GM12878 (cell line): Measurements from ENCODE around the gene AKR1C4. TPM values are rescaled to one million over a fixed set of nuclear protein-coding genes. Genes with fewer than 3 reads are reported as not detected.

Source experiments
- ATAC-seq: fragments of 200-7000 bp; cut with Tn5 transposase; 3 replicates; pipeline ENCODE4 v1.9.1; 2020; ENCODE audit warnings: mild to moderate bottlenecking, moderate library complexity
- BruUV-seq: library from RNA; stranded (reverse); fragments of 400-500 nt; replicated peaks from 2 replicates; lab custom pipeline; 2021; lab: Mats Ljungman, UMichigan
- CTCF ChIA-PET: fragments of 300-600 bp; sonication (Branson Sonifier 250); formaldehyde crosslinking; extraction: SDS; loops from one replicate; lab custom pipeline; 2021; ENCODE audit warnings: inconsistent platforms; lab: Yijun Ruan, JAX
- POLR2A ChIA-PET: fragments of 350-600 bp; formaldehyde crosslinking; extraction: SDS; loops from one replicate; lab custom pipeline; 2021; ENCODE audit warnings: inconsistent platforms; lab: Charles Lee
- RAD21 ChIA-PET: fragments of 300-600 bp; sonication (Branson Sonifier 250); formaldehyde crosslinking; loops from one replicate; lab custom pipeline; 2023; ENCODE audit warnings: antibody characterized with exemption; ENCODE audit not compliant: unreplicated experiment; lab: Charles Lee
- SMC1A ChIA-PET: fragments of 300-600 bp; sonication (Branson Sonifier 250); formaldehyde crosslinking; loops from one replicate; lab custom pipeline; 2023; ENCODE audit not compliant: unreplicated experiment, uncharacterized antibody; lab: Charles Lee
- DNase-seq: peaks from one replicate; pipeline ENCODE4 v3.0.0-alpha.2; 2011; ENCODE audit warnings: low read depth, low spot score
- FAIRE-seq: peaks from 3 replicates; lab custom pipeline; 2011; peaks lifted over from hg19 to GRCh38; lab: Jason Lieb, UNC
- H2AFZ ChIP-seq: 2 replicates; pipeline ENCODE4 v1.6.0; 2011; ENCODE audit warnings: low read depth, low read length, control low read depth; ENCODE audit not compliant: control insufficient read depth
- H3K27ac ChIP-seq: 2 replicates; pipeline ENCODE4 v1.5.1; 2011; ENCODE audit warnings: control low read depth; ENCODE audit not compliant: control insufficient read depth, insufficient read depth
- H3K27me3 ChIP-seq, 2 experiments: replicated peaks in 1 of 2; 2 replicates each; pipeline versions ENCODE4 v1.6.0 to v1.6.1; 2011; ENCODE audit warnings: low read length in 1 of 2; ENCODE audit not compliant: control insufficient read depth in 2 of 2, insufficient read depth in 2 of 2
- H3K36me3 ChIP-seq, 2 experiments: 2 replicates each; pipeline ENCODE4 v1.5.1; 2011; ENCODE audit warnings: low read length in 1 of 2; ENCODE audit not compliant: control insufficient read depth in 2 of 2, insufficient read depth in 2 of 2
- H3K4me1 ChIP-seq: 2 replicates; pipeline ENCODE4 v1.6.1; 2011; ENCODE audit warnings: mild to moderate bottlenecking, low read length, moderate library complexity, mixed read lengths; ENCODE audit not compliant: control insufficient read depth, insufficient read depth
- H3K4me2 ChIP-seq: 2 replicates; pipeline ENCODE4 v1.6.0; 2011; ENCODE audit warnings: control low read depth; ENCODE audit not compliant: control insufficient read depth, insufficient read depth
- H3K4me3 ChIP-seq: fragments of 200-600 bp; sonication (generic); 2 replicates; pipeline ENCODE4 v1.5.1; 2016
- H3K79me2 ChIP-seq: 2 replicates; pipeline ENCODE4 v1.6.0; 2011; ENCODE audit warnings: low read length; ENCODE audit not compliant: control insufficient read depth, insufficient read depth
- H3K9ac ChIP-seq: 2 replicates; pipeline ENCODE4 v1.8.0; 2011; ENCODE audit warnings: low read length, control low read depth, mixed read lengths; ENCODE audit not compliant: control insufficient read depth, insufficient read depth
- H3K9me3 ChIP-seq: replicated peaks from 3 replicates; pipeline ENCODE4 v1.5.1; 2011; ENCODE audit warnings: mild to moderate bottlenecking, low read length; ENCODE audit not compliant: control insufficient read depth, insufficient read depth
- H4K20me1 ChIP-seq: 2 replicates; pipeline ENCODE4 v1.6.0; 2011; ENCODE audit not compliant: control insufficient read depth, insufficient read depth
- FOXM1 ChIP-seq: IDR thresholded peaks from 2 replicates; pipeline ENCODE4 v1.6.1; 2012; ENCODE audit warnings: low read depth, mild to moderate bottlenecking, inconsistent platforms, low read length, moderate library complexity
- MYB ChIP-seq: fragments of 150-350 bp; IDR thresholded peaks from 2 replicates; pipeline ENCODE4 v1.6.1; 2014; ENCODE audit warnings: mild to moderate bottlenecking, low read depth, low read length, borderline replicate concordance
- NRF1 ChIP-seq: conservative IDR thresholded peaks from 2 replicates; pipeline ENCODE4 v1.6.1; 2011; ENCODE audit warnings: mild to moderate bottlenecking, low read depth, low read length, improper control_type of control experiment
- RFX5 ChIP-seq: IDR thresholded peaks from 2 replicates; pipeline ENCODE4 v1.6.1; 2011; ENCODE audit warnings: low read depth, low read length, improper control_type of control experiment
- SPI1 ChIP-seq: IDR thresholded peaks from 2 replicates; pipeline ENCODE4 v1.6.1; 2011; ENCODE audit warnings: low read depth, mild to moderate bottlenecking, low read length, moderate library complexity, borderline replicate concordance; ENCODE audit not compliant: insufficient read depth
- SRF ChIP-seq, 2 experiments: IDR thresholded peaks; 2 replicates each; pipeline ENCODE4 v1.6.1; 2011; ENCODE audit warnings: low read depth in 2 of 2, low read length in 2 of 2, mild to moderate bottlenecking in 1 of 2, moderate library complexity in 1 of 2
- STAT1 ChIP-seq: fragments of 450-650 bp; conservative IDR thresholded peaks from 2 replicates; pipeline ENCODE4 v1.6.1; 2014; ENCODE audit warnings: antibody characterized with exemption, mild to moderate bottlenecking
- ZBED1 ChIP-seq: IDR thresholded peaks from 2 replicates; pipeline ENCODE4 v1.6.1; 2016; ENCODE audit warnings: borderline replicate concordance
- ZNF207 ChIP-seq: fragments of 450-650 bp; IDR thresholded peaks from 2 replicates; pipeline ENCODE4 v1.6.1; 2014; ENCODE audit warnings: antibody characterized with exemption, mild to moderate bottlenecking, borderline replicate concordance
- WGBS: methylation state at CpG from one replicate; pipeline ENCODE4 v1.1.6; 2016; ENCODE audit warnings: low lambda C conversion rate; ENCODE audit not compliant: insufficient replicate concordance, insufficient coverage; ENCODE audit errors: missing lambda C conversion rate; 5-methylcytosine and 5-hydroxymethylcytosine counted together
- in situ Hi-C: fragments of 300-500 bp; cut with MboI; formaldehyde crosslinking; loops from 9 replicates; pipeline ENCODE4 v1.14.3; 2018; ENCODE audit warnings: mixed read lengths
- intact Hi-C: fragments of 100-400 bp; cut with micrococcal nuclease; formaldehyde crosslinking; loops from one replicate; pipeline ENCODE4 v1.14.2; 2022; ENCODE audit not compliant: unreplicated experiment
- polyA plus RNA-seq, 11 experiments: library from polyadenylated mRNA; depleted of rRNA in 4 of 11; unstranded in 6 of 11; stranded (reverse) in 5 of 11; fragments of >200 nt; fragmentation: Nextera tagmentation in 4 of 11; fragmentation: Illumina TruSeq in 1 of 11; extraction: Ambion mirVana in 4 of 11; extraction: Trizol in 1 of 11; gene quantifications; 1 replicate in 1 of 11; 2 replicates in 10 of 11; pipeline versions ENCODE4 v1.2.1 to v1.2.3, GENCODE V29; 2011 to 2016; ENCODE audit warnings: inconsistent platforms in 2 of 11, missing spikeins in 2 of 11, low read depth in 1 of 11
- total RNA-seq, 4 experiments: library from RNA; depleted of rRNA in 3 of 4; stranded (reverse); fragments of >200 nt in 3 of 4; fragmentation: Illumina TruSeq in 1 of 4; extraction: Trizol in 1 of 4; gene quantifications; 2 replicates each; pipeline versions ENCODE4 v1.2.1 to v1.2.3, GENCODE V29; 2013 to 2021
- TF ChIP-seq, protein P1 (sequence below): IDR thresholded peaks from 2 replicates; pipeline ENCODE4 v1.6.1; 2011; ENCODE audit warnings: low read depth, low read length, improper control_type of control experiment, borderline replicate concordance
- TF ChIP-seq, protein P2 (sequence below): fragments of 450-650 bp; formaldehyde crosslinking; IDR thresholded peaks from 2 replicates; pipeline ENCODE4 v1.4.0; 2022; ENCODE audit warnings: mild to moderate bottlenecking, moderate library complexity
- TF ChIP-seq, protein P3 (sequence below): fragments of 450-650 bp; IDR thresholded peaks from 2 replicates; pipeline ENCODE4 v1.6.1; 2017; ENCODE audit warnings: antibody characterized with exemption, mild to moderate bottlenecking, moderate library complexity

AKR1C4 gene
- total and polyA plus RNA-seq, 10 of the 15 experiments (the other 5 are each of a cell fraction or from before 2014, with no cell fraction given): 0.20 TPM; not detected in 9

DNA sequence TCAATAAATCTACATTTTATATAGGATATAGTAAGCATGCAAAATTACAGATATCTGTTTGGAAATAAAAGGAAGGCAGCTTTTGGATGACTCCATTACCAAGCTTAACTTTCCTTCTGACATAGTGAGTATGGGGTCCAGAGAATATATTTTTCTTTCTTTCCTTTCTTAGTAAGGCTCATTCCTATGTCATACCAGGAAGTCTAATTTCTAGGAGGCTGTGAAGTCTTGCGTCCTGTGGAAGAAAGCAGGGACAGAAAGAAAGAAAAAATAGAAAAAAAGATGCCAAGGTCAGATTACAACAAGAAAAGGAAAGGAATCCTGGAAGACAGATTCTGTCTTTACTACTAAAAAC, 48.0 kb upstream of the AKR1C4 start:
- no peak for TF ChIP-seq ZNF207
- no peak for TF ChIP-seq SPI1
- TF ChIP-seq MYB: no peak
- TF ChIP-seq SRF (IDR thresholded peaks at IDR 0.05; ENCODE audit: low read depth in 2 of 2, low read length in 2 of 2): no peak
- TF ChIP-seq, protein P1, sequence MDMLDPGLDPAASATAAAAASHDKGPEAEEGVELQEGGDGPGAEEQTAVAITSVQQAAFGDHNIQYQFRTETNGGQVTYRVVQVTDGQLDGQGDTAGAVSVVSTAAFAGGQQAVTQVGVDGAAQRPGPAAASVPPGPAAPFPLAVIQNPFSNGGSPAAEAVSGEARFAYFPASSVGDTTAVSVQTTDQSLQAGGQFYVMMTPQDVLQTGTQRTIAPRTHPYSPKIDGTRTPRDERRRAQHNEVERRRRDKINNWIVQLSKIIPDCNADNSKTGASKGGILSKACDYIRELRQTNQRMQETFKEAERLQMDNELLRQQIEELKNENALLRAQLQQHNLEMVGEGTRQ: no peak
- no peak for TF ChIP-seq RFX5
- no peak for TF ChIP-seq NRF1
- no peaks in the 10 kb centered on the region for H3K36me3 ChIP-seq
- RAD21 ChIA-PET: no interaction called here
- no peaks in the 10 kb centered on the region for H3K4me1 ChIP-seq
- in situ Hi-C loops (no loop called here), intact Hi-C loops (no loop called here)
- POLR2A ChIA-PET: no interaction called here
- CTCF ChIA-PET: no interaction called here
- no peak overlapping the region for H3K4me2 ChIP-seq
- no peaks in the 10 kb centered on the region for H4K20me1 ChIP-seq
- H3K27me3 ChIP-seq: no peaks in the 10 kb centered on the region
- ATAC-seq (no peak), DNase-seq (no peak), FAIRE-seq (no peak)
- BruUV-seq: no TSS peak
- no peak overlapping the region for H3K4me3 ChIP-seq
- no peaks in the 10 kb centered on the region for H3K9me3 ChIP-seq
- 0% methylated on average over 1 of the region's 1 CpG for WGBS
- H2AFZ ChIP-seq: no peak overlapping the region
- H3K27ac ChIP-seq: no peak overlapping the region
- H3K79me2 ChIP-seq: no peaks in the 10 kb centered on the region
- H3K9ac ChIP-seq: no peak overlapping the region
- SMC1A ChIA-PET: no interaction called here

DNA sequence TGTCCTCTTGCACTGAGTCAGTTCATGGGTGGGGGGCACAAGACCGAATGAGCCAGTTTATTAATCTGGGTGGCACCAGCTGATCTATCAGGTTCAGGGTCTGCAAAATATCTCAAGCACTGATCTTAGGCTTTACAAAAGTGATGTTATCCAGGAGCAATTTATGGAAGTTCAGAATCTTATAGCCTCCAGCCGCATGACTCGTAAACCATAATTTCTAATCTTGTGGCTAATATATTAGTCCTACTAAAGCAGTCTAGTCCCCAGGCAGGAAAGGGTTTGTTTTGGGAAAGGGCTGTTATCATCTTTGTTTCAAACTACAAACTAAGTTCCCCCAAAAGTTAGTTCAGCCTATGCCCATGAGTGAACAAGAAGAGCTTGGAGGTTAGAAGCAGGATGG, 45.6 kb upstream of the AKR1C4 start:
- ATAC-seq (no peak), FAIRE-seq (no peak), DNase-seq (no peak)
- no peaks in the 10 kb centered on the region for H3K4me1 ChIP-seq
- H3K4me3 ChIP-seq: no peak overlapping the region
- H3K27ac ChIP-seq: no peak overlapping the region
- RAD21 ChIA-PET: no interaction called here
- no peaks in the 10 kb centered on the region for H4K20me1 ChIP-seq
- in situ Hi-C loops (no loop called here), intact Hi-C loops (no loop called here)
- no TSS peak for BruUV-seq
- WGBS: 61% methylated on average over 3 of the region's 3 CpGs
- H3K27me3 ChIP-seq: no peaks in the 10 kb centered on the region
- no peak overlapping the region for H3K9ac ChIP-seq
- no peaks in the 10 kb centered on the region for H3K36me3 ChIP-seq
- SMC1A ChIA-PET: interaction anchor here (0.6 to 1.1 kb wide), 2 partner anchors 16 to 209 kb away, joined by 3 read pairs; no protein-coding TSS in a partner anchor
- H3K79me2 ChIP-seq: no peaks in the 10 kb centered on the region
- H3K4me2 ChIP-seq: no peak overlapping the region
- H3K9me3 ChIP-seq: no peaks in the 10 kb centered on the region
- CTCF ChIA-PET: no interaction called here
- POLR2A ChIA-PET: no interaction called here
- no peak overlapping the region for H2AFZ ChIP-seq
- TF ChIP-seq ZBED1 (no peak), STAT1 (no peak), FOXM1 (no peak), NRF1 (no peak)
- TF ChIP-seq, protein P2, sequence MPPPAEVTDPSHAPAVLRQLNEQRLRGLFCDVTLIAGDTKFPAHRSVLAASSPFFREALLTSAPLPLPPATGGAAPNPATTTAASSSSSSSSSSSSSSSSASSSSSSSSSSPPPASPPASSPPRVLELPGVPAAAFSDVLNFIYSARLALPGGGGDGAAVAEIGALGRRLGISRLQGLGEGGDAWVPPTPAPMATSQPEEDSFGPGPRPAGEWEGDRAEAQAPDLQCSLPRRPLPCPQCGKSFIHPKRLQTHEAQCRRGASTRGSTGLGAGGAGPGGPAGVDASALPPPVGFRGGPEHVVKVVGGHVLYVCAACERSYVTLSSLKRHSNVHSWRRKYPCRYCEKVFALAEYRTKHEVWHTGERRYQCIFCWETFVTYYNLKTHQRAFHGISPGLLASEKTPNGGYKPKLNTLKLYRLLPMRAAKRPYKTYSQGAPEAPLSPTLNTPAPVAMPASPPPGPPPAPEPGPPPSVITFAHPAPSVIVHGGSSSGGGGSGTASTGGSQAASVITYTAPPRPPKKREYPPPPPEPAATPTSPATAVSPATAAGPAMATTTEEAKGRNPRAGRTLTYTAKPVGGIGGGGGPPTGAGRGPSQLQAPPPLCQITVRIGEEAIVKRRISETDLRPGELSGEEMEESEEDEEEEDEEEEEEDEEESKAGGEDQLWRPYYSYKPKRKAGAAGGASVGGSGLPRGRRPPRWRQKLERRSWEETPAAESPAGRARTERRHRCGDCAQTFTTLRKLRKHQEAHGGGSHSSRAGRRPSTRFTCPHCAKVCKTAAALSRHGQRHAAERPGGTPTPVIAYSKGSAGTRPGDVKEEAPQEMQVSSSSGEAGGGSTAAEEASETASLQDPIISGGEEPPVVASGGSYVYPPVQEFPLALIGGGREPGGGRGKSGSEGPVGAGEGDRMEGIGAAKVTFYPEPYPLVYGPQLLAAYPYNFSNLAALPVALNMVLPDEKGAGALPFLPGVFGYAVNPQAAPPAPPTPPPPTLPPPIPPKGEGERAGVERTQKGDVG (CRISPR knock-in tag): no peak
- TF ChIP-seq, protein P3, sequence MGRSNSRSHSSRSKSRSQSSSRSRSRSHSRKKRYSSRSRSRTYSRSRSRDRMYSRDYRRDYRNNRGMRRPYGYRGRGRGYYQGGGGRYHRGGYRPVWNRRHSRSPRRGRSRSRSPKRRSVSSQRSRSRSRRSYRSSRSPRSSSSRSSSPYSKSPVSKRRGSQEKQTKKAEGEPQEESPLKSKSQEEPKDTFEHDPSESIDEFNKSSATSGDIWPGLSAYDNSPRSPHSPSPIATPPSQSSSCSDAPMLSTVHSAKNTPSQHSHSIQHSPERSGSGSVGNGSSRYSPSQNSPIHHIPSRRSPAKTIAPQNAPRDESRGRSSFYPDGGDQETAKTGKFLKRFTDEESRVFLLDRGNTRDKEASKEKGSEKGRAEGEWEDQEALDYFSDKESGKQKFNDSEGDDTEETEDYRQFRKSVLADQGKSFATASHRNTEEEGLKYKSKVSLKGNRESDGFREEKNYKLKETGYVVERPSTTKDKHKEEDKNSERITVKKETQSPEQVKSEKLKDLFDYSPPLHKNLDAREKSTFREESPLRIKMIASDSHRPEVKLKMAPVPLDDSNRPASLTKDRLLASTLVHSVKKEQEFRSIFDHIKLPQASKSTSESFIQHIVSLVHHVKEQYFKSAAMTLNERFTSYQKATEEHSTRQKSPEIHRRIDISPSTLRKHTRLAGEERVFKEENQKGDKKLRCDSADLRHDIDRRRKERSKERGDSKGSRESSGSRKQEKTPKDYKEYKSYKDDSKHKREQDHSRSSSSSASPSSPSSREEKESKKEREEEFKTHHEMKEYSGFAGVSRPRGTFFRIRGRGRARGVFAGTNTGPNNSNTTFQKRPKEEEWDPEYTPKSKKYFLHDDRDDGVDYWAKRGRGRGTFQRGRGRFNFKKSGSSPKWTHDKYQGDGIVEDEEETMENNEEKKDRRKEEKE: no peak
